PC-3 (cell line): ENCODE results near the gene ZNF700.

Source experiments
- EZH2phosphoT487 ChIP-seq: fragments of 300-600 bp; sonication (generic); IDR thresholded peaks from 2 replicates; pipeline ENCODE4 v1.6.1; 2018; ENCODE audit warnings: mild to moderate bottlenecking, antibody characterized with exemption, low read length, borderline replicate concordance
- TF ChIP-seq, protein P1 (sequence below): fragments of 300-600 bp; sonication (generic); conservative IDR thresholded peaks from 2 replicates; pipeline ENCODE4 v1.5.1; 2017; ENCODE audit warnings: antibody characterized with exemption, low read depth, mild to moderate bottlenecking, low read length

DNA sequence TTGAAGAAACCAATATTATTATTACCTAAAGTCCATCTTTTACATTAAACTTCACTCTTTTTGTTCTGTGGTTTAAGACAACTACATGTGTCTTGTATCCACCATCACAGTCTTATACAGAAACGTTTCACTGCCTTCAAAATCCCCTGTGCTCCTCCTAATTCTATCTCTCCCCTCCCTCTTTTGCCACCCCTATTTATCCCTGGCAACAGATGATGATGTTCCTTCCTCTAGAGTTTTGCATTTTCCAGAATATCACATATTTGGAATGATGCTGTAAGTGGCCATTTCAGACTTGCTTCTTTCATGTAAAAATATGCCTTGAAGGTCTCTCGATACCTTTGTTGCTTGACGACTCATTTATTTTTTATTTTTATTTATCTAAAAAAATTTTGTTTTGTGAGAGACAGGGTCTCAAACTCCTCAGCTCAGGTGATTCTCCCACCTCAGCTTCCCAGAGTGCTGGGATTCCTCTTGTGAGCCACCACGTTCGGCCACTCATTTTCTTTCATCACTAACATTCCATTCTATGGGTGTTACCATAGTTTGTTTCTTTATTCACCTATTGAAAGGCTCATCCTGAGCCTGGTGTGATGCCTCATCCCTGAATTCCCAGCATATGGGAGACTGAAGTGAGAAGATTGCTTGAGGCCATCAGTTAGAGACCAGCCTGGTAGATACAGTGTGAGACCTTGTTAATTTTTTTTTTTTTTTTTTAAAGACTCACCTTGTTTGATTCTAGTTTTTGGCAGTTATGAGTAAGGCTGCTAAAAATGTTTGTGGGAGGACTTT is 48.3 kb downstream of the ZNF700 start:
- TF ChIP-seq, protein P1, sequence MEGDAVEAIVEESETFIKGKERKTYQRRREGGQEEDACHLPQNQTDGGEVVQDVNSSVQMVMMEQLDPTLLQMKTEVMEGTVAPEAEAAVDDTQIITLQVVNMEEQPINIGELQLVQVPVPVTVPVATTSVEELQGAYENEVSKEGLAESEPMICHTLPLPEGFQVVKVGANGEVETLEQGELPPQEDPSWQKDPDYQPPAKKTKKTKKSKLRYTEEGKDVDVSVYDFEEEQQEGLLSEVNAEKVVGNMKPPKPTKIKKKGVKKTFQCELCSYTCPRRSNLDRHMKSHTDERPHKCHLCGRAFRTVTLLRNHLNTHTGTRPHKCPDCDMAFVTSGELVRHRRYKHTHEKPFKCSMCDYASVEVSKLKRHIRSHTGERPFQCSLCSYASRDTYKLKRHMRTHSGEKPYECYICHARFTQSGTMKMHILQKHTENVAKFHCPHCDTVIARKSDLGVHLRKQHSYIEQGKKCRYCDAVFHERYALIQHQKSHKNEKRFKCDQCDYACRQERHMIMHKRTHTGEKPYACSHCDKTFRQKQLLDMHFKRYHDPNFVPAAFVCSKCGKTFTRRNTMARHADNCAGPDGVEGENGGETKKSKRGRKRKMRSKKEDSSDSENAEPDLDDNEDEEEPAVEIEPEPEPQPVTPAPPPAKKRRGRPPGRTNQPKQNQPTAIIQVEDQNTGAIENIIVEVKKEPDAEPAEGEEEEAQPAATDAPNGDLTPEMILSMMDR, result no peak
- no peak for TF ChIP-seq EZH2phosphoT487
